GM18508 (cell line): ENCODE measurements around the gene RNU11.
"Not testable (repeated sequence)": the region's sequence is repeated elsewhere in the genome, so short reads cannot be mapped to it uniquely, and the experiment has no call there.

Source experiments
- ATAC-seq: cut with Tn5 transposase; IDR thresholded peaks from one replicate; pipeline ENCODE4 v1.9.1; 2021; ENCODE audit warnings: moderate number of reproducible peaks; ENCODE audit not compliant: insufficient read depth, unreplicated experiment

RNU11 gene

DNA sequence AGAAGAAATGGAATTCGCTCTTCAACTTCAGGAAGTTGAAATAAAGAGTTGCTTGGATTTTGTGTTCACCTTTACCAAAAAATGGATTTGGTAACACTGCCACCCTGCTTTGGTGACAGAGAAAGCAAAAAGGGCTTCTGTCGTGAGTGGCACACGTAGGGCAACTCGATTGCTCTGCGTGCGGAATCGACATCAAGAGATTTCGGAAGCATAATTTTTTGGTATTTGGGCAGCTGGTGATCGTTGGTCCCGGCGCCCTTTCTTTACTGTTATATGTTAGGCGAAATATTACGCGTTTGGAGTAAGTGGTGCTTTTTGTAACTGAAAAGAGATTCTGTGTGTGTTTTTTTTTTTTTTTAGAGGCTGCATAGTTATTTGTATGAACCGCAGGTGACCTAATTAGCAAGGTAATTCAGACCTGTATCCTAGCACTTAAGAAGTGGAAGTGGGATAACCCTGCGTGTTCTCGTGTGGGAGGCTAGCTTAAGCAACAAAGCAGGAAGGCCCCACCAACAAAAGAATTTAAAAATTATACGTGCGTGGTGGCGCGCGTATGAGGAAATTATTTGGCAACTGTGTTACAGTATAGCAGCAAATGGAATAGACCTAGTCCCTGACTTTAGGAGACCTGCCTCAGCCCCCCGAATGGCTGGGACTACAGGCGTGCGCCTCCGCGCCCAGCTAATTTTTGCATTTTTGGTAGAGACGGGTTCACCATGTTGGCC lies at the start of gene RNU11:
TSS of gene RNU11 (plus strand) at position 127 of the 725 bp plus-strand sequence.
- ATAC-seq, result peak; percentile 43

DNA sequence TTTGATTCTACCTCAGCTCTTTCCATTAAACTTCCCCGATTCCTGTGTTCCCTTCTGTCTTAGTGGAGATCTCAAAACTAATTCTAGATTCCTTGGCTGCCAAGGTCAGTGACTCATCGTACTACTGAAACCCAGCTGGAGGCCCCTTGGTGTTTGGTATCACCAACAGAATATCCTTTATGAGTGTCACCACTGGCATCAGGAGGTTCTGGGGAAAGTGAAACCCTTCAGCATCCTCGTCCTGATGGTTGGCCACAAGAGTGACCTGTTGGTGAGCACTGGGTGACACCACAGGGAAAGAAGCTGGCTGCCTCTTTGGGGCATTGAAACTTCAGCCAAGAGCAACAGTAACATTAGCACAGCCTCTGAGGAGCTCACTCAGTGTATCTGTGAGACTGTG lies 46.7 kb upstream of the RNU11 start:
- no peak for ATAC-seq

DNA sequence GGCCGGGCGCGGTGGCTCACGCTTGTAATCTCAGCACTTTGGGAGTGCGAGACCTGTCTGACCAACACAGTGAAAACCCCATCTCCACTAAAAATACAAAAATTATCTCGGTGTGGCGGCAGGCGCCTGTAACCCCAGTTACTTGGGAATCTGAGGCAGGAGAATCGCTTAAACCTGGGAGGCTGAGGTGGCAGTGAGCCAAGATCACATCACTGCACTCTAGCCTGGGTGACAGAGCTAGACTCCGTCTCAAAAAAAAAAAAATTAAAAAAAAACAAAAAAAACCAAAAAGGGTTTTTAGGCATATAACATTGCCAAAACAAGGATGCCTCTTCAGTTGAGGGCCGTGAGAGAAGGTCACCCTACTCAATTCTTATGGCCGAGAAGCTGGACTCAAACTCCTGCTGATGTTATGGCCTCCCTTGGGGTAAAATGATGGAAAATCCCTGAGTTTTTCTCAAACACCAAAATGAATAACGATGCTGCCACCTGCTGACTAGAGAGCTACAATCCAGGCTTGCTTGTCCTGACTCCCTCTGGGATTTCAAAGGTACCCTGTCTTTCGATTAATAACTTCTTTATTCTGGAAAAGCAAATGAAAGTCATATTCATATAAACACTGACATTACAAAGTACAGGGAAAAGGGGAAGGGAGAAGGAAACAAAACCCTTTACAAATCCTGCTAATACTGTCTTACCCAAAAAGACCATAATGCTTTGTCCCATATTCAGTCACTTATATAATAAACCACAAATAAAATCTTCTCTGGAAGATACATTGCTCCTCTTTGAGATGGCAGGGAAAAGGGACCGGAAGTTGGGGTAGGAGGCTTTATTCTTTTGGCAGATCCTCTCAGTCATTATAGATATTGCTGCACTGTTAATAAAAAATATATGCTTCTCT lies 45.6 kb upstream of the RNU11 start:
- no peak for ATAC-seq

DNA sequence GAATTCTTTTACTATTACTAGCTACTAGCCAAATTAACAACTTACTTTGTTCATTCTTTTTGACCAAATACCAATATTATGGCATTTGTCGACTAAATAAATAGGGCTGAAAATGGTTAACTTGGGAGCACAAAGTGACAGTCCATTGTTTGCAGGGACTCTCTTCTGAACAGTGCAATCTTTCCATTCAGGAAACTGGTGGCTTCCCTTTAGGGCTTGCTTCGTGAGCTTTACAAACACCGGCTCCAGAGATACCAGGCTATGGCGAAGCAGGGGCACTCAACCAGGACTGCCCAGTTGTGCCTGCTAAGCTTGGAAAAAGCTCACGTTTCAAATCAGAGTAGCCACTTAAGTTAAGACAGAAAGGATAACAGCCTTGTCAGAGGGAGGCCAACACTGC lies 44.0 kb upstream of the RNU11 start:
- no peak for ATAC-seq

- ATAC-seq, result no peak
These were observed 43.4 kb upstream of the RNU11 start for GRCh38 chr1:28604962-28605361.

- no peak for ATAC-seq
These were observed 41.6 kb upstream of the RNU11 start for GRCh38 chr1:28606771-28607170.

- no peak for ATAC-seq
These were observed 35.2 kb upstream of the RNU11 start for GRCh38 chr1:28613175-28613574.

DNA sequence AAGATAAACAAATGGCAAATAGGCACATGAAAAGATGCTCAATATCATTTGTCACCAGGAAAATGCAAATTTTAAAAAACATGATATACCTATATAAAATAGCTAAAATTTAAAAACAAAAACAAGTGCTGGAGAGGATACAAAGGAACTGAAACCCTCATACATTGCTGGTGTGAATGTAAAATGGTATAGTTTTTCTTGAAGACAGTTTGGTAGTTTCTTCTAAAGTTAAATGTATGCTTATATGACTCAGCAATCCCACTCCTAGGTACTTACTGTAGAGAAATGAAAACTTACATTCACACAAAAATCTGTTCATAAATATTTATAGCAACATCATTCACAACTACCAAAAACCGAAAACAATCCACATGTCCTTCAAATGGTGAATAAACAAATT lies 16.7 kb upstream of the RNU11 start:
- ATAC-seq, result no peak

DNA sequence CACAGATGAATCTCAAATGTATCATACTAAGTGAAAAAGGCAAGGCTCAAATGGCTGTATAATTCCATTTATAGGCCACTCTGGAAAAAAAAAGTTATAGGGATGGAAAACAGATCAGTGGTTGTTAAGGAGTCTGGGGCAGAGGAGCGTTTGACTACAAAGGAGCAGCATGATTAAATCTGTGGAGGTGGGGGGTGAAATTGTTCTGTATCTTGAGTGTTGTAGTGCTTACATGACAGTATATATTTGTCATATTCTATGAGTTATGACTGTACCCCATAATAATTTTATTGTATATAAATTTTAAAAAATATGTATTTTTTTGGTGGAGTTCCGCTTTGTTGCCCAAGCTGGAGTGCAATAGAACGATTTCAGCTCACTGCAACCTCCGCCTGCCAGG lies 15.8 kb upstream of the RNU11 start:
- no peak for ATAC-seq

DNA sequence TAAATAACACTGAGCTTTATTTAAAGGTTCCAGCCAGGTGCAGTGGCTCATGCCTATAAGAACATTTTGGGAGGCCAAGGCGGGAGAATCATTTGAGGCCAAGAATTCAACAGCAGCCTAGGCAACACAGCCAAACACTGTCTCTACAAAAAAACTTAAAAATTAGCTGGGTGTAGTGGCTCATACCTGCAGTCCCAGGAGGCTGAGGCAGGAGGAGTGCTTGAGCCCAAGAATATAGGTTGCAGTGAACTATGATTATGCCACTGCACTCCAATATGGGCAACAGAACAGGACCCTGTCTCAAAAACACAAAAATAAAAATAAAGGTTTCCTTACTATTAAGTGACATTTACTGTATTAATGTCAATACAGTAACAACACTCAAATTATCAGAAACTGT lies 7.6 kb upstream of the RNU11 start:
- no peak for ATAC-seq

DNA sequence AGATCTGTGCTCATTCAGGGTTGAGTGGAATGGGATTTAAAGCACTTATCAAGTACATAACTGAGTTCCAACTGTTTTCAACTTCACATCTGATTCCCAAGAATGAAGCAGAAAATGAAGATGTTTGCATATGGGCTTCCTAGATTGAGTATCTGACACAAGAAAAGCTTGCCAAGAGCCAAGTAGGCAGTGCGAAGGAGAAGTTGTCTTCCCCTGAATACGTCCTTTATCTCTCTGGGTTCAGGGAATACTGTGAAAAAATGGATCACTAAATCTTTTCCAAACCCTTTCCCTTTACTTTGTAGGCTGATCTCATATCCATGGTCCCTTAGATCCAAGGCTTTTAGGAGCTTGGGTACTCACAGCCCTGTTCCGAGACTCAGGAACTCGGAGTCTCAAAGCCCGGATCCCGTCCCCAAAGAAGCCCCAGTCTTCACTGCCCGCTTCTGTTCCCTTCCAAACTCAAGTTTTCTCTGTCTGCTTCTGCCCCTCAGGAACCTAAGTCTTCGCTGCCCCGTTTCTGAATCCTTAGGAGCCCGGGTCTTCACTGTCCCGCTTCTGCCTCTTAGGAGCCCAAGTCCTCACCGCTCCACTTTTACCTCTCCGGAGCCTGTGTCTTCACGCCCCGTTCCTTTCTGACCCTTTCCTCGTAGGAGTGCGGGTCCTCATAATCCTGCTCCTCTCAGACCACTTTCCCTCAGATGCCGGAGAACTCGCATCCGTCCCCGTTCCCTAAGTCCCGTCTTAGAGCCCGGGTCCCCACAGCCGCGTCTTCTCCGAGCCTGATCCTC lies 6.1 kb upstream of the RNU11 start:
- no peak for ATAC-seq

GRCh38 chr1:28642847-28643635 lies 5.4 kb upstream of the RNU11 start, which contains the start of gene TAF12:
TSS of gene TAF12 (minus strand) at chr1:28643067. CDS start at chr1:28622081, 20,986 bp downstream.
- ATAC-seq, result peak; percentile 40

DNA sequence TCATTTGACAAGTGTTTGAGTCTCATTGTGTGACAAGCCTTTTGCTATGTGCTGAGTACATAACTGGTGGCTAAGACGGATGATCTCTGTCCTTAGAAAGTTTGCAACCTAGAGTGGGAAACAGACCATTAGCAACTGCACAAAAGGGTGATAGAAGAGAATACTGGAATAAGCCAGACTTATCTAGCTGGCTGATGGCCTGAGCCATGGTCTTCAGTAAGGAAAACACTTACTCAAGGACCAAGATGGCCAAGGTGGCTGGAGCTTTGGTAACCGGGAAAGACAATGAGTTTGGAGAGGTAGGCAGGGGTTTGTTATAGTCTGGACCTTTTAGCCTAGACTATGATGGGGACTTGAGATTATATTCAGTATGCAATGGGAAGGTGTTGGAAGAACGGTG lies 3.9 kb upstream of the RNU11 start:
- ATAC-seq, result no peak

DNA sequence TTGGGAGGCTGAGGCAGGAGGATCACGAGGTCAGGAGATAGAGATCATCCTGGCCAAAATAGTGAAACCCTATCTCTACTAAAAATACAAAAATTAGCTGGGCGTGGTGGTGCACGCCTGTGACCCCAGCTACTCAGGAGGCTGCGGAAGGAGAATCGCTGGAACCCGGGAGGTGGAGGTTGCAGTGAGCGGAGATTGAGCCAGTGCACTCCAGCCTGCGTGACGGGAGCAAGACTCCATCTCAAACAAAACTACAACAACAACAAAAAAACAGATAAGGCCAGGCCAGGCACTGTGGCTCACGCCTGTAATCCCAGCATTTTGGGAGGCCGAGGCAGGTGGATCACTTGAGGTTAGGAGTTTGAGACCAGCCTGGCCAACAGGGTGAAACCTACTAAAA lies 3.0 kb upstream of the RNU11 start:
- ATAC-seq, result not testable (repeated sequence)

DNA sequence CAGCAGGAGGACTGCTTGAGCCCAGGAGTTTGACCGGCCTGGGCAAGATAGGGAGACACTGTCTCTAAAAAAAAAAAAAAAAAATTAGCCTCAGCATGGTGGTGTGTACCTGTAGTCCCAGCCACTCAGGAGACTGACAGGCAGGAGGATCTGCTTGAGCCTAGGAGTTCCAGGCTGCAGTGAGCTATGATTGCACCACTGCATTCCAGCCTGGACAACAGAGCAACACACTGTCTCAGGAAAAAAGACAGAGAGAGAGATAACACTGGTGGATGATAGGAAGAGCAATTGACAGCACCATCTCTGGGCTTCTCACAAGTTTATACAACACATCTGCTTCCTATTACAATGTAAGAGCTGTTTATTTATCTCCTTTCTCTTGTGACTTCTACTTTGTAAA lies 2.4 kb upstream of the RNU11 start:
- no peak for ATAC-seq

DNA sequence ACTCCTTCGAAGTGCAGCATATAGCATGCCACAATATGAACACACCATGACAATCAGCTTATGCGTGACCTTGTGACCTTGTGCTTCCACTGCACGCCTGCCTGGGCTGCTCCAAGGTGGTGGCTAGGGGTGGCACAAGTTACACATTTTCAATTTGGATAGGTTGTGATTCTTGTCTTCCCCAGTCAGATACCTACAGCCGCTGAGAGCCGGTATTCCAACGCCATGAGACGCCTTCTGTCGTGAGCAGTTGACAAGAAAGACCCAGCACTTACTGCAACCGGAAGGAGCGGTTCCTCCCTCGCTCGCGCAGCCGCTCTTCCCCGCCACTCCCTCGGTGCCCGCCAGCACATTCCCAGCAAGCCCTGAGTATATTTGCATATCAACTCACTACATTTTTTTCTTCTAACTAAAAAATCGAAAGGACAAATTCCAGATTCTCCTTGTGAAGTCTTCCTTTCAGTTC lies 359 bp upstream of the RNU11 start:
- peak; percentile 33 for ATAC-seq

DNA sequence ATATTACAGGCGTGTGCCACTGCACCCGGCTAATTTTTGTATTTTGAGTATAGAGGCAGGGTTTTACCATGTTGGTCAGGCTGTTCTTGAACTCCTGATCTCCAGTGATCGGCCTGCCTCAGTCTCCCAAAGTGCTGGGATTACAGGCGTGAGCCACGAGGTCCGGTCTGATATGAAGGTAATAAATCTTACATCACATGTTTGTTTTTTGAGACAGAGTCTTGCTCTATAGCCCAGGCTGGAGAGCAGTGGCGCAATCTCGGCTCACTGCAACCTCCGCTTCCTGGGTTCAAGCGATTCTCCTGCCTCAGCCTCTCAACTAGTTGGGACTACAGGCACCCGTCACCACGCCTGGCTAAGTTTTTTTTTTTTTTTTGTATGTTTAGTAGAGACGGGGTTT lies 4.7 kb downstream of the RNU11 start:
- not testable (repeated sequence) for ATAC-seq

DNA sequence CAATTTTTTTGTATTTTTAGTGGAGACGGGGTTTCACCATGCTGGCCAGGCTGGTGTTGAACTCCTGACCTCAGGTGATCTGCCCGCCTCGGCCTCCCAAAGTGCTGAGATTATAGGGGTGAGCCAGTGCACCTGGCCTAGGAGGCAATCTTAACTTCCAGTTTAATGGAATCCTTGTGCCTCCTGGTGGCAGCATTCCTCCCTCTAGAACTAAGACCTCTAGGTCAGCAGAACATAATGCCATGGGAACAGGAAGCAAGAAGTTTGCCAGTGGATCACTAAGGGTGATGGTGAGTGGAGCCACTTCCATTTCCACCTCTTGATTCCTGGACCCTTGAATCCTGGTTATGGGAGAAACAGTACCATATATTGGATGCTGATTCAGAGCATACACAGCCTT lies 5.5 kb downstream of the RNU11 start:
- ATAC-seq, result not testable (repeated sequence)

DNA sequence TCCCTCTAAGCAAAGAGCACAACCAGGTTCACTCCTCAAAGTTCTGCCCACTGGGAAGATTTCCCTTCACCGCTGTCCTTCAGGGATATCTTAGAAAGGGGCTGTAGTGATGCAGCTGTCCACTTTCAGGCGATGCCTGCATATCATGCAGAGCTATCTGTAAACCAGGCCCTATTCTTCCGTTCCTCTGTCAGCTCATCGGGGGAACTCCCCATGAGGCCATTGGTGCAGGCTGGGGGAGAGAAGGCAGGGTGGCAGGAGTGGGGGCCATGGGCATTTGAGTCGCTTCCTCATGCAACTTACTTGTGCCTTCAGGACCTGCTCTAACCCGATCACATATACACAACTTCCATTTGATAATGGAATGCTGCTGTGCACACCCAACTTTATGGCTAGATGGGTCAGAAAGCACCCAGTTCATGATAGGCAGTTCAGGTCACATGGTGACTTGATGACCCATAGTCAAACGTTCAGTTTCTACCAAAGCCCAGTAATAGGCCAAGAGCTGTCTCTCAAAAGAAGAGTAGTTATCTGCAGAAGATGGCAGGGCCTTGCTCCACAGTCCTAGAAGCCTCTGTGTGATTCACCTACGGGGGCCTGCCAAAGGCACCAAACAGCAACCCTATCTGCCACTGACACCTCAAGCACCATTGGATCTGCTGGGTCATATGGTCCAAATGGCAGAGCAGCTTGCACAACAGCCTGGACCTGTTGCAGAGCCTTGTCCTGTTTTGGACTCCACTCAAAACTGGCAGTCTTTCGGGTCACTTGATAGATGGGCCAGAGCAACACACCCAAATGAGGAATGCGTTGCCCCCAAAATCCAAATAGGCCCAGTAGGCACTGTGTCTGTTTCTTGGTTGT lies 7.3 kb downstream of the RNU11 start:
- not testable (repeated sequence) for ATAC-seq
